ENCODE measurements around the gene ZNRF1. TPM values are rescaled to one million over a fixed set of nuclear protein-coding genes. Genes with fewer than 3 reads are reported as not detected.

ZNRF1 gene
- total and polyA plus RNA-seq, 4 donors, result 7.9 to 10.9 (median 9.2) TPM

DNA sequence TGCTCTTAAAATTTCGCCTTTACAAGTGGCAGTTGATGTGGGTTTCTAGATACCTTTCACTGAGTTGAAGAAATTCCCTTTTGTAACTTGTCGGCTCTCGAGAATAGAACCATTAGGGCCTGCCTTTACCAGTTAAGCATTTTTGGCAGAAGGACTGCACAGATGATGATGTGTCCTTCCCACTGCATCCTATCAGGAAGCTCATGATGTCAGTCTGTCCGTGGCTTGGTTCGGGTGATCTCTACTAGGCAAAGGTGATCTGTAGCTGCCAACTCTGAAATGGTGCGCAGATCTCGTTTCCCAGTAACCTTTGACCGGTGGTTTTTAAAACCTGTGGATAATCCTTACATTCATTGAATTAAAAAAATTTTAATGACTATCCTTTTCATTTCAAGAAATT, 49.7 kb downstream of the ZNRF1 start:
- no peaks in the 10 kb centered on the region for H3K9me3 ChIP-seq (ENCODE audit: control insufficient read depth in 4 of 4, low read length in 3 of 4)
- no peaks in the 10 kb centered on the region for H3K27me3 ChIP-seq (ENCODE audit: control insufficient read depth in 4 of 4, insufficient read depth in 4 of 4, low read length in 3 of 4)
- 62% methylated on average over 8 of the region's 8 CpGs for WGBS
- DNase-seq (ENCODE audit: low spot score), result no peak
- no peak overlapping the region for H3K4me3 ChIP-seq (ENCODE audit: low read depth in 1 of 3, low read length in 3 of 3)
- TF ChIP-seq NR2F2 (IDR thresholded peaks at IDR 0.05), result no peak
- TF ChIP-seq RAD21 (IDR thresholded peaks at IDR 0.05), result no peak
- TF ChIP-seq JUND (IDR thresholded peaks at IDR 0.05), result no peak
- TF ChIP-seq, protein P1, sequence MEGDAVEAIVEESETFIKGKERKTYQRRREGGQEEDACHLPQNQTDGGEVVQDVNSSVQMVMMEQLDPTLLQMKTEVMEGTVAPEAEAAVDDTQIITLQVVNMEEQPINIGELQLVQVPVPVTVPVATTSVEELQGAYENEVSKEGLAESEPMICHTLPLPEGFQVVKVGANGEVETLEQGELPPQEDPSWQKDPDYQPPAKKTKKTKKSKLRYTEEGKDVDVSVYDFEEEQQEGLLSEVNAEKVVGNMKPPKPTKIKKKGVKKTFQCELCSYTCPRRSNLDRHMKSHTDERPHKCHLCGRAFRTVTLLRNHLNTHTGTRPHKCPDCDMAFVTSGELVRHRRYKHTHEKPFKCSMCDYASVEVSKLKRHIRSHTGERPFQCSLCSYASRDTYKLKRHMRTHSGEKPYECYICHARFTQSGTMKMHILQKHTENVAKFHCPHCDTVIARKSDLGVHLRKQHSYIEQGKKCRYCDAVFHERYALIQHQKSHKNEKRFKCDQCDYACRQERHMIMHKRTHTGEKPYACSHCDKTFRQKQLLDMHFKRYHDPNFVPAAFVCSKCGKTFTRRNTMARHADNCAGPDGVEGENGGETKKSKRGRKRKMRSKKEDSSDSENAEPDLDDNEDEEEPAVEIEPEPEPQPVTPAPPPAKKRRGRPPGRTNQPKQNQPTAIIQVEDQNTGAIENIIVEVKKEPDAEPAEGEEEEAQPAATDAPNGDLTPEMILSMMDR (IDR thresholded peaks at IDR 0.05; ENCODE audit: low read depth, low read length, missing input control), result no peak
- TF ChIP-seq, protein P2, sequence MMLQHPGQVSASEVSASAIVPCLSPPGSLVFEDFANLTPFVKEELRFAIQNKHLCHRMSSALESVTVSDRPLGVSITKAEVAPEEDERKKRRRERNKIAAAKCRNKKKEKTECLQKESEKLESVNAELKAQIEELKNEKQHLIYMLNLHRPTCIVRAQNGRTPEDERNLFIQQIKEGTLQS (IDR thresholded peaks at IDR 0.05), result no peak
- peak in 1 of 2 donors; percentile 19 for TF ChIP-seq RXRA (IDR thresholded peaks at IDR 0.05)
- TF ChIP-seq HNF4A (conservative IDR thresholded peaks at IDR 0.05), result peak in 1 of 2 donors; percentile 51
- TF ChIP-seq, protein P3, sequence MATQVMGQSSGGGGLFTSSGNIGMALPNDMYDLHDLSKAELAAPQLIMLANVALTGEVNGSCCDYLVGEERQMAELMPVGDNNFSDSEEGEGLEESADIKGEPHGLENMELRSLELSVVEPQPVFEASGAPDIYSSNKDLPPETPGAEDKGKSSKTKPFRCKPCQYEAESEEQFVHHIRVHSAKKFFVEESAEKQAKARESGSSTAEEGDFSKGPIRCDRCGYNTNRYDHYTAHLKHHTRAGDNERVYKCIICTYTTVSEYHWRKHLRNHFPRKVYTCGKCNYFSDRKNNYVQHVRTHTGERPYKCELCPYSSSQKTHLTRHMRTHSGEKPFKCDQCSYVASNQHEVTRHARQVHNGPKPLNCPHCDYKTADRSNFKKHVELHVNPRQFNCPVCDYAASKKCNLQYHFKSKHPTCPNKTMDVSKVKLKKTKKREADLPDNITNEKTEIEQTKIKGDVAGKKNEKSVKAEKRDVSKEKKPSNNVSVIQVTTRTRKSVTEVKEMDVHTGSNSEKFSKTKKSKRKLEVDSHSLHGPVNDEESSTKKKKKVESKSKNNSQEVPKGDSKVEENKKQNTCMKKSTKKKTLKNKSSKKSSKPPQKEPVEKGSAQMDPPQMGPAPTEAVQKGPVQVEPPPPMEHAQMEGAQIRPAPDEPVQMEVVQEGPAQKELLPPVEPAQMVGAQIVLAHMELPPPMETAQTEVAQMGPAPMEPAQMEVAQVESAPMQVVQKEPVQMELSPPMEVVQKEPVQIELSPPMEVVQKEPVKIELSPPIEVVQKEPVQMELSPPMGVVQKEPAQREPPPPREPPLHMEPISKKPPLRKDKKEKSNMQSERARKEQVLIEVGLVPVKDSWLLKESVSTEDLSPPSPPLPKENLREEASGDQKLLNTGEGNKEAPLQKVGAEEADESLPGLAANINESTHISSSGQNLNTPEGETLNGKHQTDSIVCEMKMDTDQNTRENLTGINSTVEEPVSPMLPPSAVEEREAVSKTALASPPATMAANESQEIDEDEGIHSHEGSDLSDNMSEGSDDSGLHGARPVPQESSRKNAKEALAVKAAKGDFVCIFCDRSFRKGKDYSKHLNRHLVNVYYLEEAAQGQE (IDR thresholded peaks at IDR 0.05), result no peak
- no peak for TF ChIP-seq GABPA (IDR thresholded peaks at IDR 0.05 in 1 of 2, conservative IDR thresholded peaks at IDR 0.05 in 1 of 2)
- no peak for TF ChIP-seq FOXA2 (IDR thresholded peaks at IDR 0.05)
- no peak for TF ChIP-seq HNF4G (IDR thresholded peaks at IDR 0.05)
- no peak for TF ChIP-seq SP1 (IDR thresholded peaks at IDR 0.05)
- TF ChIP-seq, protein P4, sequence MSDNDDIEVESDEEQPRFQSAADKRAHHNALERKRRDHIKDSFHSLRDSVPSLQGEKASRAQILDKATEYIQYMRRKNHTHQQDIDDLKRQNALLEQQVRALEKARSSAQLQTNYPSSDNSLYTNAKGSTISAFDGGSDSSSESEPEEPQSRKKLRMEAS (IDR thresholded peaks at IDR 0.05), result no peak
- no peaks in the 10 kb centered on the region for H3K36me3 ChIP-seq (ENCODE audit: control insufficient read depth in 4 of 4, insufficient read depth in 3 of 4, low read depth in 1 of 4, low read length in 3 of 4)
- H3K27ac ChIP-seq (ENCODE audit: low read depth in 1 of 2, low read length in 2 of 2), result no peak overlapping the region
- H3K4me1 ChIP-seq (ENCODE audit: control insufficient read depth in 4 of 4, insufficient read depth in 4 of 4, low read length in 3 of 4), result peaks cover under 1 to 10% (median 2%) of the 10 kb centered on the region in 4 donors
- H3K9ac ChIP-seq (ENCODE audit: low read depth in 1 of 2, low read length in 2 of 2), result no peak overlapping the region

DNA sequence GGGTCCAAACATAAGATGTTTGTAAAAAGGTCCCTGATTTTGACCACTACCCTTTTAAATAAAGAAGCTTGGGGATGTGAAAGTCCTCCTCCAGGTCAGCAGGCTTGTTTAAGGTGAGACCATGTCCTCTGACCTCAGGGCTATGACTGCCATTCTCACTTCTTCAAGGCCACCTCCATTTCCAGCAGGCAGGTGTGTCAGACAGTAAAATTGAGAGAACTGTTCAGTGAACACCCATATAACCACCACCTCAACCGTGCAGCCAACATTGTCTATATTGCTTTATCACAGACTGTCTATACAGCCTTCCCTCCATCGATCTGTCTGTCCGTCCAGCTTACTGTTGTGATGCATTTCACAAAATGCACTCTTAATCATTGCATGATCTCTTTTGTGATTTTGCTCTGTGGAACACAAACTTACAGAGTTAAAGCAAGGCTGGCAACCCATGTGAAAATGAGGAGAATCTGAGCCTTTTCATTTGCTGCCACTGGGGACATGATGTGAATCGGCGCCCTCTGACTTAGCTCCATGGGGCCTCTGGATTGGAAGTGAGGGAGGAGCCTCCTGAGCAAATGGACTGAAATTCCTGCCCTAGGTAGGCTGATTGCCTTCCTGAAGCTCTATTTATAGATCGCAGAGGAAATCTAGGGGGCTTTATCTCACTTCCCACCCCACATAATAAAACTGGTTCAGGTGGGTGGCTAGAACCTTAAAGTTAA, 53.8 kb downstream of the ZNRF1 start:
- Histone ChIP-seq H3K4me3 (ENCODE audit: low read depth in 1 of 3, low read length in 3 of 3) (no peak overlapping the region), H3K27me3 (ENCODE audit: control insufficient read depth in 4 of 4, insufficient read depth in 4 of 4, low read length in 3 of 4) (no peaks in the 10 kb centered on the region), H3K27ac (ENCODE audit: low read depth in 1 of 2, low read length in 2 of 2) (no peak overlapping the region), H3K9me3 (ENCODE audit: control insufficient read depth in 4 of 4, low read length in 3 of 4) (no peaks in the 10 kb centered on the region), H3K9ac (ENCODE audit: low read depth in 1 of 2, low read length in 2 of 2) (no peak overlapping the region), H3K4me1 (ENCODE audit: control insufficient read depth in 4 of 4, insufficient read depth in 4 of 4, low read length in 3 of 4) (peaks cover 11 to 23% (median 16%) of the 10 kb centered on the region in 4 donors), H3K36me3 (ENCODE audit: control insufficient read depth in 4 of 4, insufficient read depth in 3 of 4, low read depth in 1 of 4, low read length in 3 of 4) (no peaks in the 10 kb centered on the region)
- 94% methylated on average over 6 of the region's 6 CpGs for WGBS
- no peak for DNase-seq (ENCODE audit: low spot score)
- TF ChIP-seq, protein P5, sequence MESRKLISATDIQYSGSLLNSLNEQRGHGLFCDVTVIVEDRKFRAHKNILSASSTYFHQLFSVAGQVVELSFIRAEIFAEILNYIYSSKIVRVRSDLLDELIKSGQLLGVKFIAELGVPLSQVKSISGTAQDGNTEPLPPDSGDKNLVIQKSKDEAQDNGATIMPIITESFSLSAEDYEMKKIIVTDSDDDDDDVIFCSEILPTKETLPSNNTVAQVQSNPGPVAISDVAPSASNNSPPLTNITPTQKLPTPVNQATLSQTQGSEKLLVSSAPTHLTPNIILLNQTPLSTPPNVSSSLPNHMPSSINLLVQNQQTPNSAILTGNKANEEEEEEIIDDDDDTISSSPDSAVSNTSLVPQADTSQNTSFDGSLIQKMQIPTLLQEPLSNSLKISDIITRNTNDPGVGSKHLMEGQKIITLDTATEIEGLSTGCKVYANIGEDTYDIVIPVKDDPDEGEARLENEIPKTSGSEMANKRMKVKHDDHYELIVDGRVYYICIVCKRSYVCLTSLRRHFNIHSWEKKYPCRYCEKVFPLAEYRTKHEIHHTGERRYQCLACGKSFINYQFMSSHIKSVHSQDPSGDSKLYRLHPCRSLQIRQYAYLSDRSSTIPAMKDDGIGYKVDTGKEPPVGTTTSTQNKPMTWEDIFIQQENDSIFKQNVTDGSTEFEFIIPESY (IDR thresholded peaks at IDR 0.05), result no peak
- TF ChIP-seq, protein P4 (IDR thresholded peaks at IDR 0.05), result no peak
- TF ChIP-seq FOXA2 (IDR thresholded peaks at IDR 0.05) (no peak), HNF4G (IDR thresholded peaks at IDR 0.05) (no peak), NR2F2 (IDR thresholded peaks at IDR 0.05) (no peak), FOXA1 (IDR thresholded peaks at IDR 0.05) (no peak), EGR1 (IDR thresholded peaks at IDR 0.05; ENCODE audit: low read depth in 2 of 2) (no peak), TAF1 (conservative IDR thresholded peaks at IDR 0.05) (no peak), RAD21 (IDR thresholded peaks at IDR 0.05) (no peak), GABPA (IDR thresholded peaks at IDR 0.05 in 1 of 2, conservative IDR thresholded peaks at IDR 0.05 in 1 of 2) (no peak), SP1 (IDR thresholded peaks at IDR 0.05) (no peak), YY1 (IDR thresholded peaks at IDR 0.05) (no peak), RXRA (IDR thresholded peaks at IDR 0.05) (no peak)
- TF ChIP-seq, protein P1 (IDR thresholded peaks at IDR 0.05; ENCODE audit: low read depth, low read length, missing input control), result no peak
- TF ChIP-seq, protein P2 (IDR thresholded peaks at IDR 0.05), result no peak
